T-helper 1 cell treated with Interleukin-12 subunit alpha and Interleukin-12 subunit beta and Interleukin-4 antibody, amounts not matched to agents 30 μg/mL and 1 μg/mL, for 36 hours (primary cell): ENCODE measurements around the gene GPR17.

Experiments
- H3K27ac Mint-ChIP-seq: one replicate; pipeline ENCODE4 v1.8.0; 2021; ENCODE audit warnings: mild to moderate bottlenecking, mixed read lengths
- H3K27me3 Mint-ChIP-seq: one replicate; pipeline ENCODE4 v1.8.0; 2021; ENCODE audit warnings: low read depth, mixed read lengths
- H3K36me3 Mint-ChIP-seq: one replicate; pipeline ENCODE4 v1.8.0; 2021; ENCODE audit warnings: low read depth, mixed read lengths
- H3K4me1 Mint-ChIP-seq: one replicate; pipeline ENCODE4 v1.8.0; 2021; ENCODE audit warnings: low read depth, mixed read lengths
- H3K4me3 Mint-ChIP-seq: one replicate; pipeline ENCODE4 v1.8.0; 2021; ENCODE audit warnings: mild to moderate bottlenecking, moderate library complexity, mixed read lengths
- H3K9me3 Mint-ChIP-seq: one replicate; pipeline ENCODE4 v1.8.0; 2021; ENCODE audit warnings: mixed read lengths

GPR17 gene

DNA sequence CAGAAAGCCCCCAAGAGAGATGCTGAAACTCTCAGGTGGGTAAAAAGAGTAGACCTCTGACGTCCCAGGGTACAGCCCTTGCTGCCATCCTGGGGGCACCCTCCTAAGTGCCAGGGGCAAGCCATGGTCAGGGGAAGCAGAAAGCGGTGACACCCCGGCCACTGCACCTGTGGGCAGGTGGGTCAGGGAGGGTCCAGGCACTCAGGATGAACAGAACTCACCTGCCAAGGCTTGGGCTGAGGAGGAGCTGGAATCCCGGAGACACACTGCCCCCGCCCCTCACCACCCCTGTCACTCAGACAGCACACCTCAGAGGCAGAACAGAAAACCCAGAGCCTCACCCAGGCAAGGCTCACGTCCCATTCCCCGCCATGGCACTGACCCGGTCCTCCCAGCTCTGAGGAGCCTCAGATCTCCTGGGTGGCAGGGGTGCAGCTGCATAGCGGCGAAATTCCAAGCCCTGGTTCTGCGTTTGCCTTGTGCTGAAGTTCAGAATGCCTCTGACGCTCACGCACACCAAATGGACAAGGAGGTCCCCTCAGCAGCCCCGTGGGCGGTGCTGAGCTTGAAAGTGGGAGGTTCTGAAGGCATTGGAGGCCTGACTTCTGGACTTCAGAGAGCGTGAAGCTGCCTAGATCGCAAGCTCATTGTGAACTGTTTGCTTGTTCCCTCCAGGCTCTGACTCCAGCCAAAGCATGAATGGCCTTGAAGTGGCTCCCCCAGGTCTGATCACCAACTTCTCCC, 4.3 kb downstream of the GPR17 start:
- Mint-ChIP-seq H3K36me3 (no peaks in the 10 kb centered on the region), H3K9me3 (no peaks in the 10 kb centered on the region), H3K27me3 (no peaks in the 10 kb centered on the region), H3K4me1 (peaks cover 5% of the 10 kb centered on the region), H3K27ac (no peak overlapping the region), H3K4me3 (no peak overlapping the region)

DNA sequence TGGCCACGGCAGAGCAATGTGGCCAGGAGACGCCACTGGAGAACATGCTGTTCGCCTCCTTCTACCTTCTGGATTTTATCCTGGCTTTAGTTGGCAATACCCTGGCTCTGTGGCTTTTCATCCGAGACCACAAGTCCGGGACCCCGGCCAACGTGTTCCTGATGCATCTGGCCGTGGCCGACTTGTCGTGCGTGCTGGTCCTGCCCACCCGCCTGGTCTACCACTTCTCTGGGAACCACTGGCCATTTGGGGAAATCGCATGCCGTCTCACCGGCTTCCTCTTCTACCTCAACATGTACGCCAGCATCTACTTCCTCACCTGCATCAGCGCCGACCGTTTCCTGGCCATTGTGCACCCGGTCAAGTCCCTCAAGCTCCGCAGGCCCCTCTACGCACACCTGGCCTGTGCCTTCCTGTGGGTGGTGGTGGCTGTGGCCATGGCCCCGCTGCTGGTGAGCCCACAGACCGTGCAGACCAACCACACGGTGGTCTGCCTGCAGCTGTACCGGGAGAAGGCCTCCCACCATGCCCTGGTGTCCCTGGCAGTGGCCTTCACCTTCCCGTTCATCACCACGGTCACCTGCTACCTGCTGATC, 4.9 kb downstream of the GPR17 start:
- Mint-ChIP-seq H3K36me3 (no peaks in the 10 kb centered on the region), H3K9me3 (no peaks in the 10 kb centered on the region), H3K4me1 (peaks cover 5% of the 10 kb centered on the region), H3K27me3 (no peaks in the 10 kb centered on the region), H3K4me3 (no peak overlapping the region), H3K27ac (no peak overlapping the region)

DNA sequence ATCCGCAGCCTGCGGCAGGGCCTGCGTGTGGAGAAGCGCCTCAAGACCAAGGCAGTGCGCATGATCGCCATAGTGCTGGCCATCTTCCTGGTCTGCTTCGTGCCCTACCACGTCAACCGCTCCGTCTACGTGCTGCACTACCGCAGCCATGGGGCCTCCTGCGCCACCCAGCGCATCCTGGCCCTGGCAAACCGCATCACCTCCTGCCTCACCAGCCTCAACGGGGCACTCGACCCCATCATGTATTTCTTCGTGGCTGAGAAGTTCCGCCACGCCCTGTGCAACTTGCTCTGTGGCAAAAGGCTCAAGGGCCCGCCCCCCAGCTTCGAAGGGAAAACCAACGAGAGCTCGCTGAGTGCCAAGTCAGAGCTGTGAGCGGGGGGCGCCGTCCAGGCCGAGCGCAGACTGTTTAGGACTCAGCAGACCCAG, 5.4 kb downstream of the GPR17 start:
- no peaks in the 10 kb centered on the region for H3K27me3 Mint-ChIP-seq
- no peak overlapping the region for H3K27ac Mint-ChIP-seq
- H3K4me1 Mint-ChIP-seq: peaks cover 5% of the 10 kb centered on the region
- H3K36me3 Mint-ChIP-seq: no peaks in the 10 kb centered on the region
- H3K4me3 Mint-ChIP-seq: no peak overlapping the region
- no peaks in the 10 kb centered on the region for H3K9me3 Mint-ChIP-seq

DNA sequence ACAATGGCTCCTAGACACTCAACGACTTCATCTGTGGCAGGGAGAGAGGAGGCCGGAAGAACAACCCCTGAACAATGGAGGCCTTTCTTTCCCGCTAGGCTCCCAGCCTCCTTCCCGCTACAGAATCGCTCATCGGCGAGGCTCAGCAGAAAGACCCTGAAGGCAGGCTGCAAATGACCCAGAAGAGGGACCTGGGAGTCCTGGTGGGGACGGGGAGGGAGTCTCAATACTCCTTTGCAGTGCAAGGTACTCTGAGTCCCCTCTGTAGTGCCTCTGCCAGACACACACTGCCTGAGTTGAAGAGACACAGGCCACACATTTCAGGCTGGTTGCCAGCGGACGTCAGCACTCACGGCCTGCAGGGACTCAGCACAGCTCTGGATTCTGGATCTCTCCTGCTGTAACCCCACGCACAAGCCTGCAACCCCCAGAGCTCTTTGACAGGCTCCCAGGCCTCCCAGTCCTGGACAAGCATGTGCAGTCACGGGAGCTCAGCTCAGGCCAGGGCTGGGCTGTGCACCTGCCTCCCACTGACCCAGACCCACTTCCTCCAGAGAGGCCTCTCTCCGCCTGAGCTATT, 6.1 kb downstream of the GPR17 start:
- Mint-ChIP-seq H3K36me3 (no peaks in the 10 kb centered on the region), H3K27ac (no peak overlapping the region), H3K4me1 (peaks cover 5% of the 10 kb centered on the region), H3K27me3 (no peaks in the 10 kb centered on the region), H3K9me3 (no peaks in the 10 kb centered on the region), H3K4me3 (no peak overlapping the region)

DNA sequence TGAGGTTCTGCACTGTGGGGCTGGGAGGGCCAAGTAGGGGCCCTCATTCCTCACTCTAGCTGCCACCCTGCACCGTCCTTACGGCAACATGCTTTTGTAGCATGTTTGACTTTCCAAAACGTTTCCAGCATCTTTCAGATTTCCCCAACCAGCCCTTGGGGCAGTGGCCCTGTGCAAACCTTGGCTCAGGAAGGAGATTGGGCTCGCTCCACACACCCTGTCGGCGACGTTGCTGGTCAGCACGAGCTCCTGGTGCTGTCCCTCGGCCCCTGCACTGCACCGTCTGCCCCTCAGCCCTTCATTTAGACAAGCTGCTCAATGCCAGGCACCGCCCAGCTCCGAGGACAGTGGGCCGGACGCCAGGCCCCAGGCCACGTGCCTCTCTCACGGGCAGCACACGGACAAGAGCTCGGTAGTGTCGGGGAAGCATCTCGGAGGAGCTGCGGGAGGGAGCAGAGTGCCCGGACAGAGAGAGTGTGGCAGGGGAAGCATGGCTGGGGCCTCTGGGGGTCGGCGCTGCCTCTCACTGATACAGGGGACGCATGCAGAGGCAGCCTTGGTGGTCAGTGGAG, 6.9 kb downstream of the GPR17 start:
- no peak overlapping the region for H3K27ac Mint-ChIP-seq
- peaks cover 5% of the 10 kb centered on the region for H3K4me1 Mint-ChIP-seq
- H3K36me3 Mint-ChIP-seq: no peaks in the 10 kb centered on the region
- no peaks in the 10 kb centered on the region for H3K9me3 Mint-ChIP-seq
- H3K4me3 Mint-ChIP-seq: no peak overlapping the region
- no peaks in the 10 kb centered on the region for H3K27me3 Mint-ChIP-seq

DNA sequence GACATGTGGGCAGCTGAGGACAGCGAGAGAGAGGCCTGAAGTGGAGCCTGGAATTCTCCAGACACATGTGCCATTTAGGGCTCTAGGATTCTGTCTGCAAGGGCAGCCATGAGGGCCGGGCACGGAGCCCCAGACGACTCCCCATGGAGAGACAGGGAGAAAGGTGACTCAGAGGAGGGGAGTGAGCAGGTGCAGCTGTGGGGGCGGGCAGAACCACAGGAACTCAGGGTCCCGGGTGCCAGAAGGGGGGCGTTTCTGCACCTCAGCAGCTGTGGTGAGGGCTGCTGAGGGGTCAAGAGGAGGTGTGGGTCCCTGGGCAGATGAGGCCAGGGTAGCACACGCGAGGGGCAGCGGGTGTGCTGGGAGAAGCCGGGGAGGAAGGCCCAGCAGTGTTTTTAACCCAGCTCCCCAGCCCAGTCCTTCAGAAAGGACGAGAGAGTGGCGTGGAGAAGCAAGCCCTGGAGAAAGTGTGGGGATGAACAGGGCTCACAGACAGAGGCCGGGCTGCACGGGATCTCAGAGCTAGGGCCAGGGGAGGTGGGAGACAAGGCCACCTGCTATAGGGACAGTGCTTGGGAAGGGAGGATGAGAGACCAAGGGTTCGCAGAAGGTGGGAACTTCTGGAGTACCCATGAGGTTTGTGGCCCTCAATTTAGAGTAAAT, 7.6 kb downstream of the GPR17 start:
- H3K9me3 Mint-ChIP-seq: no peaks in the 10 kb centered on the region
- H3K27me3 Mint-ChIP-seq: no peaks in the 10 kb centered on the region
- H3K36me3 Mint-ChIP-seq: no peaks in the 10 kb centered on the region
- H3K27ac Mint-ChIP-seq: no peak overlapping the region
- H3K4me1 Mint-ChIP-seq: peaks cover 5% of the 10 kb centered on the region
- H3K4me3 Mint-ChIP-seq: no peak overlapping the region

DNA sequence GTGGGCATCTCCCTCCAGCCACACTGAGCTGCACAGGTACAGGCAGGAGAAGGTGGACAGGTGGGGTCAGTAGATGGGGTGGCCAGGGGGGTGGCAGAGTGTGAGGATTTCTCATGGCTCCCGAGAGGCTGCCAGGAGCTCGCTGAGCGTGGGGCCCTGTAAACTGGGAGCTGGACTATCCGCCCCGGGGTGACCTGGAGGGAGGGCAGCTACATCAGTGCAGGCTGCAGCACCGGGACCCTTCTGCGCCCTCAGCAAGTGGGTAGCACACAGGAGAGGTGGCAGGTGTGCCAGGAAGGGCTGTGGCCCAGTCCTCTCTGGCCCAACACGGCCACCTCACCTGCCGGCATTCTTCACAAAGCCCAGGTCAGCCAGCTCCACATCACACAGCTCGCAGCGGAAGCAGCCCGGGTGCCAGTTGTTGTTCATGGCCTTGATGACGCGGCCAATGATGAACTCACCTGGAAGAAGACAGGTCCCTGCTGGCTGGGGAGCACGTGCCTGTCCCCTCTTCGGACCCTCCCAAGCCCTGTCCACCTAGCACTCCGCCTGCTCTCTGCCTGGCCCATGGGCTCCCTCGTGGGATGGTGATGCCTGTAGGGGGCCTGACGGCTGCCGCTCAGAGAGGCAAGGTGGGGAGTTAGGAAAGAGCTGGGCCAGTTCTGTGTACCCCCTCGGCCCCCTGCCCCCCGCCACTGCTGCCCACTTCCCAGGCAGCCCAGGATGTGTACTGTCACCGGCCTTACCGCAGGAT, 8.3 kb downstream of the GPR17 start:
- no peaks in the 10 kb centered on the region for H3K27me3 Mint-ChIP-seq
- H3K4me3 Mint-ChIP-seq: no peak overlapping the region
- H3K36me3 Mint-ChIP-seq: no peaks in the 10 kb centered on the region
- no peaks in the 10 kb centered on the region for H3K9me3 Mint-ChIP-seq
- H3K27ac Mint-ChIP-seq: no peak overlapping the region
- peaks cover 4% of the 10 kb centered on the region for H3K4me1 Mint-ChIP-seq

DNA sequence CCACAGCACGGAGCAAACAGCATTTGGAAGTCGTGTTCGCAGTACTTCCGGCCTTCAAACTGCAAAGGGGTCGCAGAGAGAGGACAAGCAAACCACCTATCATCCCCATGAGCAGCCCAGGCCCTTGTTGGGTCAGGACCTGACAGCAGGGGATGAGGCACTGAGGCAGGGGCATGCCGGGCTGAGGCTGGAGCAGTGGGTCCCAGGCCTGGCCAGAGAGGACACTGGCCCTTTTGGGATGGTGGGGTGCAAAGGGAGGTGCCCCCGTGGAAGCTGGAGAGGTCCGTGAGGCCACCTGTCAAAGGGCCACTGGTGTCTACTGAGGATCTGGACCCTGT, 8.9 kb downstream of the GPR17 start:
- no peaks in the 10 kb centered on the region for H3K9me3 Mint-ChIP-seq
- no peaks in the 10 kb centered on the region for H3K27me3 Mint-ChIP-seq
- H3K36me3 Mint-ChIP-seq: no peaks in the 10 kb centered on the region
- no peak overlapping the region for H3K27ac Mint-ChIP-seq
- H3K4me1 Mint-ChIP-seq: peaks cover under 1% of the 10 kb centered on the region
- H3K4me3 Mint-ChIP-seq: no peak overlapping the region

DNA sequence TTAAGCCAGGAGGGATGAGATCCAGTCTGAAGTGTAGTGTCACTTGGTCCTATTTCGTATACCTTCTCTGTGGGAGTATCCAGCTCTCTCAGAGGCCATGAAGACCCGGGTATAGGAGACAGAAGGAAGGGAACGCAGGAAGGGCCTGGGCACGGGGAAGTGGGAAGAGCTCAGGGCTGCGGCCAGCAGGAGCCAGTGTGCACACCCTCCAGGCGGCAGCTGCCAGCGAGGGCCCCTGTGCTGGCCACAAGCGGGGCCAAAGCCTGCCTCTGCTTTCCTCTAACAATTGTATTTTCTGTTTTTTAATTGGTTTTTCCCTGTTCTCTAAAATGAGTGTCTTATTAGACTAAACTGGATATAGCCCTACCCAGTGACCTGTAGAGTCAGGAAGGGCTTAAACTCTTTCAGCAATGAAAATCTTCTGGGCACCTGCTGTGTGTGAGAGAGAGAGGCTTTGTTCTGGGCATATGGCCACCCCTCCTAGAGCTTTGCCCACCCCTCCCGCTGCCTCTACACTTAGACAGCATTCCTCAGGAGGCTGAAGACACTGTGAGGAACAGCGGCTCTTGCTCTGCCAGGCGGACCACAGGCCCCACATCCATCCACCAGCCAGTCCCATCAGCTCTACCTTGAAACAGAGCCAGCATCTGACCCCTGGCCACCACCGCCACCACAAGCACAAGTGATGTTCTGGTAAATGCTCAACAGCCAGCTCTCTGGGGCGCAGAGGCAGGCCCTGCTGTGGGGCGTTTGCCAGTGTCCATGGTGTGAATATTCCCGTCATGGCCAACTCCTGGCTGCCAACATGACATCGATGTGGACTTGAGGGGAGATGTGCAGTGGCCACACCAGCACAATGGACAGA, 9.5 kb downstream of the GPR17 start:
- Mint-ChIP-seq H3K27me3 (no peaks in the 10 kb centered on the region), H3K27ac (no peak overlapping the region), H3K4me1 (no peaks in the 10 kb centered on the region)

DNA sequence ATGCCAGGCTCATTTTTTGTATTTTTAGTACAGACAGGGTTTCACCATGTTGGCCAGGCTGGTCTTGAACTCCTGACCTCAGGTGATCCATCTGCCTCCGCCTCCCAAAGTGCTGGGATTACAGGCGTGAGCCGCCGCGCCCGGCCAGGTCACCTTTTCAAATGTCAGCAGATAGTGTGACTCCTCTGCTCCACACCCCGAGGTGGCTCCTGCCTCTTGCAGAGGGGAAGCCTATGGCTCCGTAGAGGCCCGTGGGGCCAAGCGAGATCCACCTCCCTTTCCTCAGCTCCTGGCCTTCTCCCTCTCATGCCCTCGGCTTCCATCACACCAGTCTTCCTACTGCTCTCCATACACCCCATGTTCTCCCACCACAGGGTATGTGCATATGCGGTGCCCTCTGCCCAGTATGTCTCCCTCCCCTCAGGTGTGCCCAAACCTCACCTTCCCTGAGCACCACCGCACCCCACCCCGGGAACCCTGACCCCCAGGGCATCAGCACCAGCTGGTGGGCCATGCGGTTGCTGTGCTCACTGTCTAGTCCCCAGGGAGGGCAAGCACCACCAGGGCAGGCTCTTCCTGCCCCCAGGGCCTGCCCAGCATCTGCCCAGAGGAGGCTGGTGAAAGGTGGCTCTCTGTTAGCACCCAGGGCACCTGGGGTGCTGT, 10.7 kb downstream of the GPR17 start:
- no peaks in the 10 kb centered on the region for H3K36me3 Mint-ChIP-seq
- H3K27ac Mint-ChIP-seq: no peak overlapping the region
- no peaks in the 10 kb centered on the region for H3K4me1 Mint-ChIP-seq
- peaks cover 6% of the 10 kb centered on the region for H3K27me3 Mint-ChIP-seq
- H3K9me3 Mint-ChIP-seq: no peaks in the 10 kb centered on the region
- no peak overlapping the region for H3K4me3 Mint-ChIP-seq

More for the DNA sequence above, 9.5 kb downstream of the GPR17 start:
- Mint-ChIP-seq H3K4me3 (no peak overlapping the region), H3K36me3 (no peaks in the 10 kb centered on the region), H3K9me3 (no peaks in the 10 kb centered on the region)

DNA sequence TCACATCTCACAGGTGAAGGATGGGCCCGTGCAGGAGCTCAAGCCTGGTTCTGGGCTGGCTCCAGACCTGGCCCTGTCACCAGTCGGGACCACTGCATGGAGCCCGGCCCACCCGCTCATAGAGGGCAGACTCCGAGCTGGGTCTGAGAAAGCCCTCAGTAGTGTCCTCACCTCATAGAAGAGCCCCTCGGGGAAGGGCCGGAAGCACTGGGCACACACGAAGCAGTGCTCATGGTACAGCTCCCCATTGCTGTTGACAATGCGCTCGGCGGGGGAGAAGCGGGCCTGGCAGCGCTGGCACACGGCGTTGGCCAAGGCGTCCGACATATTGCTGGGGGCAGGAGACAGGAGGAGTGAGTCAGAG, 11.3 kb downstream of the GPR17 start:
- Mint-ChIP-seq H3K27me3 (peaks cover 9% of the 10 kb centered on the region), H3K4me3 (no peak overlapping the region), H3K9me3 (no peaks in the 10 kb centered on the region), H3K4me1 (no peaks in the 10 kb centered on the region), H3K27ac (no peak overlapping the region), H3K36me3 (no peaks in the 10 kb centered on the region)

DNA sequence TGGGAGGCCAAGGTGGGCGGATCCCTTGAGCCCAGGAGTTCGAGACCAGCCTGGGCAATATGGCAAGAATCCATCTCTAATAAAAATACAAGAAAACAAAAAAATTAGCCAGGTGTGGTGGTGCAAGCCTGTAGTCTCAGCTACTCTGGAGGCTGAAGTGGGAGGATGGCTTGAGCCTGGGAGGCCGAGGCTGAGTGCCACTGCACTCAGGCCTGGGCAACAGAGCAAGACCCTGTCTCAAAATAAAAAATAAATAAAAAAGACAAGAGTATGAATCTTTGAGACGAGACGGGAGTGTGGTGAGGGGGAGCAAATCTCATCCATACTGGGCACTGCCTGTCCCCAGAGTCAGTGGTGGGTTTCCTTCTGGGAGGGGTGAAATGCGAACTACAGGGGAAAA, 12.2 kb downstream of the GPR17 start:
- no peaks in the 10 kb centered on the region for H3K4me1 Mint-ChIP-seq
- H3K4me3 Mint-ChIP-seq: no peak overlapping the region

DNA sequence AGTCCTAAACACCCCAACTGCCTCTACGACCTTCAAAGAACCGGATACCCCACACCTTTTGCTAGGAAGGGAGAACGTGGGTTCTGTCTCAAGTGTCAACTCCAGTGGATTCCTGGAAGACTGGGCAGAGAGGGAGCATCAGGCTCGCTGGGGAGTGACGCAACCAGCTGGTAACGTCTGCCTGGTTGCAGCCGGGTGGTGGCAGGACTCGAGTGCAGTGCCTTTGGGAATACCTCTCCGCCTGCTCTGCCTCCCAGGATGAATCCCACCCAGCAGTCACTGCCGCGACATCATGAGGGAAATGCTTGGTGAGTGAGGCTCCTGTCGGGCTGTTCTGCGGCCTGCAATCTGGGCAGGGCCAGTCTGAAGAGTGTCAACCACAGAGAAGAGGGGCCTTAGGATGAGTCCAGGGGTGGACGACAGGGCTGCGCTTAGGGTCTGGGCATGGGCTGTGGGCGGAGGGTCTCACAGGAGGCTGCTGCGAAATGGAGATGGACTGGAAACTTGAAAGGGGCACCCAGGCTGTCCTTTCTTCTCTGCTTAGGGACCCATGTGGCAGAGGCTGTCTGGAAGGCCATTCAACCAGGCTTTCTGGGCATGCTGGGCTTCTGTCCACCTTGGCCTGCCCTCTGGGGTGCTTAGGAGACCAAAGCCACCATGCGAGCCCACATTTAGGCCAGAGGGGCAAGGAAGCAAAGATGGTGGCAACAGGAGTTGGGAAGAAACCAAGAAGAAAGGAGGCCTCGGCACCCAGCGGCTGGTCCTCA, 12.9 kb downstream of the GPR17 start:
- no peaks in the 10 kb centered on the region for H3K4me1 Mint-ChIP-seq
- no peaks in the 10 kb centered on the region for H3K36me3 Mint-ChIP-seq
- H3K9me3 Mint-ChIP-seq: no peaks in the 10 kb centered on the region
- H3K27me3 Mint-ChIP-seq: peaks cover 18% of the 10 kb centered on the region
- H3K27ac Mint-ChIP-seq: no peak overlapping the region
- H3K4me3 Mint-ChIP-seq: no peak overlapping the region

More for the DNA sequence above, 12.2 kb downstream of the GPR17 start:
- H3K27ac Mint-ChIP-seq: no peak overlapping the region
- H3K36me3 Mint-ChIP-seq: no peaks in the 10 kb centered on the region
- H3K27me3 Mint-ChIP-seq: peaks cover 12% of the 10 kb centered on the region
- no peaks in the 10 kb centered on the region for H3K9me3 Mint-ChIP-seq
